HG03097 (cell line): ENCODE results near the gene CABLES1.

ENCODE experiments used
- ATAC-seq: cut with Tn5 transposase; IDR thresholded peaks from one replicate; pipeline ENCODE4 v1.9.1; 2021; ENCODE audit not compliant: unreplicated experiment, low FRiP score

Gene CABLES1

DNA sequence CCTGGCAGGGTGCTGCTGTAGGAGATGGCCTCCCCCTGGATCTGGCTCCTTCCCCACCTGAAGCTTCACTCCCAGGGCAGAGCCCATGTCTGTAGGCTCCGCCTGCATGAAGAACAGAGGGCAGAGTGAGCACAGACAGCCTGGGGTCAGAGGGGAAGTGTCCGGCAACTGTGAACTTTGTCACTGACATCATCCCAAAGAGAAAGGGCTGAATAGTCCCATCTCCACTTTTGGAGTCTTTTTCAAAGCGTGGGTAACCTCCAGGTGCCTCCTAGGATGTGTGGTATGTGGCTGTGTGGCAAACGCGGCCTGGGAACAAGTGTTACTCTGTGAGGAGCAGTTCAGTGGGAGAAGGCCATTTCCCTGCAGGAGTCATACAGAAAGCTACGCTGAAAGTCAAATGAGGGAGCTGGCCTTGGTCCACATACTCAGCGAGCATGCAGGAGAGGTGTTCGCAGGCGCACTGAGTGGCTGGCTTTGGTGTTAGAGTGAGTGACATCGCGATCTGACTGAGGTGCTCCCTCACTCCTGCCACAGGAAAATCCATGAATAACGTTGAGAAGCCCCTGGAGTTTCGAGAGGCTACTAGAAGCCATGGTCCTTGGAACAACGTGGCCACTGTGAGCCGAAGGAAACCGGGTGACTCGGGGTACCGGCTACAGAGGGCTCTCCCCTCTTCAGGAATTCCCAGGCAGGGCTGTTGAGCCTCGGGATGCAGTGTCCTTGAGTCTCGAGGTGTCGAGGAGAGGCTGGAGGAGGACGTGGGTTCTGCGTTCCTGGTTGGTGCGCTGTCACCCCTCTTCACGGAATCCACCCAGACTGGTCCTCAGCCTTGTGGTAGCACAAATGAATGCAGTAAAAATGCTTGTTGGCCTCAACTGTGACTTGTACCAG is 54.7 kb downstream of the CABLES1 start:
- no peak for ATAC-seq

DNA sequence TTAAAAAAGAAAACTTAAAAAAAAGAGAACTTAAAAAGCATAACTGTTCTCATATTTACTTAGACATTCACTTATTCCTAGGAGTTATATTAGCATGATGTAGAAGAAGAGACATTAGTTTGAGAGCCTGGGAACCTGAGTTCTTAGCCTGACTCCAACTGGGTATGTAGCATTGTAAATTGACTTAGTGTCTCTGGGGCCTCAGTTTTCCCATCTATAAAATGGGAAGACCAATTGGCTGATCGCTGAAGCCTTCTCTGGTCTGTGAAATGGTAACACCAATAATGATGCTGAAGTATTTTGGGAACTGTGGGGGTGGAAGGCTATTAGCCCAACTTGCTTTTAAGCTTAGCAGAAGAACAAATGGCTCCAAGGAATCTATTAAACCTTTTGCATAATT is 55.9 kb downstream of the CABLES1 start:
- no peak for ATAC-seq

DNA sequence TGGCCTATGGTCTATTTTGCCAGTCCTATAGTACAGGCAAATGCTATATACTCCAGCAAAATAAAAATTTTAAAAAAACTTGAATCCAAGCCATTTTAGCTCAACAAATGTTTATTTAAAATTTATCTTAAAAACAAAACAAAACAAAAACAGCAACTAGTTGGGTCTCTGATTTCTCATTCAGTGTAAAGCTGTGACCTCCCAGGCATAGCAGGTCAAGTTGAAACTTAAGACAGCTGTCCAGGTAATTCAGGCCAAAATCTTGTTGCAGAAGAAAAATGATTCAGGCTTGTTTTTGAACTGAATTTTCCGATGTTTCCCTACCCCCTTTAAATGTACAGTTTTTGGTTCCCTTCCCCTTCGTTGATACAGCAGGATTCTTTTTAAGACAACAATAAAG is 58.5 kb downstream of the CABLES1 start:
- ATAC-seq, result no peak

DNA sequence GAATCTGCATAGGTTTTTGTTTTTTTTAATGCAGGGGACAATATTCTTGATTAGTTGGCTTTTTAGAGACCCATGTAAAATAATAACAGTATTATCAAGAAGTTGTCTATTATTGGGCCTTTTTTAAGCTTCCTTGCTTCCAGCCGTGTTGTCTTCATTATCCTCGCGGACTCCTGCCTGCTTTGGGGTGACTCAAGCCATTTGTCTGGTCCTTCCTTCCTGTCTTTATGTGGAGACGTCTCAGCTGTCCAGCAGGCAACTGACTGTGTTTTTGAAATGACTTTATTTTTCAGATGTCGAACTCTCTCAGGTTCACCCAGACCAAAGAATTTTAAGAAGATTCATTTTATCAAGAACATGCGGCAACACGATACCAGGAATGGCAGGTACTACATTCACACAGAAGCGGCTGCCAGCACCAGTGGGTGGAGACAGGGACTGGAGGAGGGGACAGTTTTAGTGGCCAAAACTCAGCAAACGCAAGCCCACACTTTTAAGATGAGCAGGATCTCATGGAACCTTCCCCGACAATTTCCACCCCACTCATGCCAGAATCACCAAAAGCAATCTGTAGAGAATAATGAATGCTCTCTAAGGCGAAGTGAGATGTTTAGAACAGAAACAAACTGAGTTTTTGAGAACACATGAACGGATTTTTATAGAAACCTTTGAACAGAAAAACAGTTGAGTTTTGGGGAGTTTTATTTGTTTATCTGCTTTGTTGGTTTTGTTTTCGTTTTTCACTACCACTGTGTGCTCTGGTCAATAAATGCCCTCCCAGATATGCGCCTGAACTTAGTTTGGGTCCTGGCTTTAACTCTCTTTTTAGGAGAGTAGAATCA is 59.1 kb downstream of the CABLES1 start:
- ATAC-seq, result no peak

DNA sequence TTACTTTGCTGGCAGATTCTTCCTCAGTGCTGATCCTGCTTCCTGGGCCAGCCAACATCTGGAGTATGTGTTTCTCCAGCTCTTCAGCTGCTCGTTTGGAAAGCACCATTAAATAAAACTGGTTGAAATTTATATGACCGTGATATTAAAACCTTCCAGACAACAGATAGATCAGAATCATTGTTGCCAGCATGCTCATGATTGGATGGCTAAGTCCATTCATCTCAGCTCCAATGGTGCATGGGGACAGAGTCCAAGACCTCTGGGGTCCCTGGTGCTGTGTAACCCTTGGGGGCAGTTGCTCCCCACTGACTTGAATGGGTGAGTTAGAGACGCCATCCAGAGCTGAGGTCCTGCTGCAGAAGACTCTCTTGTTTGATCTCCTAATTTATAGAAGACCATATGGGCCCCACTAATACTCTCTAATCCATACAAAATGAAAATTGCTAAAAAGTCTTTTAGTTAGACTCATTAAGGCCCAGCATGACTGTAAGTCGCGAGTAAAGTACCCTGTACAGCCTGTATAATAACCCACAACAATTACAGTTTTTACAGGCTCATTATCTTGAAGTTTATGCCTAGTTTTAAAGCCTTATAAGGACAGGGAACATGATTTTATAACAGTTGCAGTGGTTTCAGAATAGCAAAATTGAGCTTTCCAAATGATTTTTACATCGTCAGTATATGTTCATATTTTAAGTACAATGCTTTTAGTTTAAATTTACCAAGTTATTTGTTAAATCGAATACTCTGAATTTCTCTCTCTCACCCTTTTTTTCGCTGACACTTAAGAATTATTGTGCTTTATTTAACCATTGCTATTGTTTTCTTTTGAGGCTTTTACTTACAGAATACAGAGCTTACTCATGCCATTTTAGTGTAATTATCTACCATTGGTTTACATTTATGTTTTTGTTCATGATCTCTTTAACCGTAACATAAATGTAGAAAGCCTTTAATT is 60.0 kb downstream of the CABLES1 start:
- no peak for ATAC-seq

DNA sequence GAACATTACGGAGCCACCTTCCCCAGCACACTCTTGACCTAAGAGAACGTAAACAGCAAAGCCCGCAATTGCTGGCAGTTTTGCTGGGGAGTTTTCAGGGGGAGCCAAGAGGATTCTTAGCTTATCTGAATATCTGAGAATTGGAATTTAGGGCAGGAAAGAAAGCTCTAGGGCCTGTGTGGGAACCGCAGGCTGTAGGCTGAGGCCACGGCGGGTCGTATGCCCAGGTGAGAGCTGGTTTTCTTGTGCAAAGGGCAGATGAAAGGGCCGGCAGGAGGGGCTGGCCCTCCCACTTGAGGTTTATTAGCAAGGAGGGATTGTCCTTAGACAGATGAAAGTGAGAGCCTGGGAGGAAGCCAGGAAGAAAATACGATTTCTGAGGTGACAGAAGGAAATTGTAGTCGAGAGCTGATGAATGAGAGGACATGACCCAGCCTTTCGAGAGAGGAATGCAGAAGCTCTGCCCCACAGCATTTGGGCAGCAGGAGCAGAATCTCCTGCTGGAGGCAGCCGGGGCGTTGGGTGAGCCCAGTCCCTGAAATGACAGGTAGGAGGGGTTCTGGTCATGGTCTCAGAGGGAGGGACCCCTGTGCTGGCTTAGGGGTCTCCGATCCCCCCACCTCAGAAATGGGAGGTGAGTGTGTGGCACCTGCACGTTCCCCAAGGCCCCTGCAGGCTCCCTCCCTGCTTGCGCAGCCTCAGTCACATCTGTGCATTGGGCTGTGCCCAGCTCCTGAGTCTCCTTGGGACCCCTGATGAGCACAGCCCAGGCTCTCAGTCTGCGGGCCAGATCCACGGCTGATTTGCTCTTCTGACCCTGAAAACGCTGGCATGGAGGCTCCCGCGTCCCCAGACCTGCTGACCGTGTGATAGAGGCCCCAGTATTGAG is 61.1 kb downstream of the CABLES1 start:
- ATAC-seq, result no peak

DNA sequence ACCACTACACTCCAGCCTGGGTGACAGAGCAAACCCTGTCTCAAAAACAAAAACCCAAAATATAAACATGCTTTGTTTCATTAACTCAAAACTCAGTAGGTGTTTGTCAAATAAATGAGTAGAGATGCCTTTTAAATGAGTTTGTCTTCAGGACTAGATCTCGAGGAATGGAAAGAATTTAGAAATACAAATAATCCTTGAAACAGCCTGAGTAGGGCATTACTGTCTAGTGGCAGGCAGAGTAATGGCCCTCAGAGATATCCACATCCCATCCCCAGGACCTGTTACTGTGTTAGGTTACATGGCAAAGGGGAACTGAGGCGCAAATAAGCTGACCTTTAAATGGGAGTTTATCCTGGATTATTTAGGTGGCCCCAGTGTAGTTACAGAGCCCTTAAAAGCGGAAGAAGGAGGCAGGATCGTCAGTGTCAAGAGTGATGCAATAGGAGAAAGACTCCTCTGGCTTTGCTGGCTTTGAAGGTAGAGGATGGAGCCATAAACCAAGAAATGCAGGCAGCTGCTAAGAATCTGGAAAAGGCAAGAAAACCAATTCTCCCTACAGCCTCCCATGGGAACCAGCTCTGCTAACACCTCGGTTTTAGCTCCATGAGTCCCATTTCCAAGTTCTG is 63.0 kb downstream of the CABLES1 start:
- ATAC-seq, result no peak

DNA sequence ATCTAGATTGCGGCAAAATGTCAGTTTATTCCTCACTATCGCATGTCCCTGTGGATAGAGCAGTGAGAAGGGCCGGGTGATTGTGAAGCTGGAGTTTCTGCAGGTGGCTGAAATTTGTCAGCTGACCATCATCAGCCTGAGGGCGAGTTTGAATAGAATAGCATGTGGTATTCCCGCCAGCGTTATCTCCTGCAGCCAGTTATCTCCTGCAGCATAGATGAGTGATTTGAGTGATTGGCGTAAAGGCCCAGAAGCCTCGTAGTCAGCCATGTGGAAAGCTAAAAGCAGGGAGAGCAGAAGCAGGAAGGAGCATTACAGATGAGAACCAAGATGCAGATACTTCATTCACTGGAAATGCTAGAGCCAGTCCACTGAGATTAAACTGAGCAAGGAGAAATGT is 65.5 kb downstream of the CABLES1 start:
- no peak for ATAC-seq

DNA sequence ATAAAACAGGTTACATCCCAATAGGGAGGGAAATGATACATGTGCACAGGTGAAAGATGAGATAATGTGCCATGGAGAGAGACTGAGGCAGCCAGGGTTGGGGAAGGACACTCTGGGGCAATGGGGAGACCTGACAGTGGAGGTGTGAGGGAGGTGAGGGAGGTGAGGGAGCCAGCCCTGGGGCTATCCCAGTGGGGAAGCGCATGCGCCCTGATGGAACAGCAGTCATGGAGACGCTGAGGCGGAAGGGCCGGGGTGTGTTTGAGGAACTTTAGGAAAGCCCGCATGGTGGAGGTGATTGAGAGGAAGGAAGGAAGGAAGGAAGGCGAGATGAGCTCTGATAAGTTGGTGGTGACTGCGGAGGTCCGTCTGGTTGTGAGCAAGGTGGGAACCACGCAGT is 66.5 kb downstream of the CABLES1 start:
- ATAC-seq, result no peak

DNA sequence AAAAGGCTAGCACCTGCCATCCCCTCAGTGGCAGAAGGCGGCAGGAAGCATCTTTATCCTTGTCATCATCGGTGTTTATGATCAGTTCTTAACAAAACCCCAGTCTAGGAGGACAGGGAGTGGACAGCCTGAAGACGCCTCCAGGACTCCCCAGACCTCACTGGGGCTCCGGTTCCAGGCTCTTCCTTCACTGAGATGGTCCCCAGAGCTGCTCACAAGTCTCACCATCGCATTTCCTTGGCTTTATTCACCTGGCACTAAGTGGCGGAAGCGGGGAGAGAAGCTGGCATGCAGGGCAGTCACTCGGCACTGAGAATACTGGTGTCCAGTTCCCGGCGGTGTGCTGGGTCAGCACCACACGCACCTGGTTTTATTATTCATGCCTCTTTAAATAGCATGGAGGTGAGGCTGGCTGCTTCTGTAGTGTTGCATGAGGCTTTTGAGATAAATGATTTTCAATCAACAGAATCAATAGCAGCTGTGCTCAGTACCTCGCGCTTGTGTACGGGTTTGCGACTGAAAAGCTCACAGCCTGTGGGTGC is 68.7 kb downstream of the CABLES1 start:
- ATAC-seq, result no peak

DNA sequence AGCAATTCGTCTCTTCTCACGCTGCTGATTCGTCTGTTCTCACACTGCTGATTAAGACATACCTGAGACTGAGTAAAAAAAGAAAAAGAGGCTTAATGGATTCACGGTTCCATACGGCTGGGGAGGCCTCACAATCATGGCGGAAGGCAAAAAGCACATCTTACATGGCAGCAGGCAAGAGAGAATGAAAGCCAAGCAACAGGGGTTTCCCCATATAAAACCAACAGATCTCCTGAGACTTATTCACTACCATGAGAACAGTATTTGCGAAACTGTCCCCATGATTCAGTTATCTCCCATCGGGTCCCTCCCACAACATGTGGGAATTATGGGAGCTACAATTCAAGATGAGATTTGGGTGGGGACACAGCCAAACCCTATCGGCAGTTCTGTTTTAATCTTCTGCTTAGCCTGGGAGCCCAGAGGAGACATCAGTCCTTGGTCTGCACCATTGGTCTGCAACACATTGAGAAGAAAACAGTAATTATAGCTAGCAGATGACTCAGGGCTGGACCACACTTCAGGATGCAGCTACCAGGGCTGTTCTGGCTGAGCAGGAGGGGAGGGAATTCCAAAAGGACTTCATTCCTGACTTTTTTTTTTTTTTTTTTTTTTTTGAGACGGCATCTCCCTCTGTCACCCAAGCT is 69.4 kb downstream of the CABLES1 start:
- ATAC-seq, result no peak

DNA sequence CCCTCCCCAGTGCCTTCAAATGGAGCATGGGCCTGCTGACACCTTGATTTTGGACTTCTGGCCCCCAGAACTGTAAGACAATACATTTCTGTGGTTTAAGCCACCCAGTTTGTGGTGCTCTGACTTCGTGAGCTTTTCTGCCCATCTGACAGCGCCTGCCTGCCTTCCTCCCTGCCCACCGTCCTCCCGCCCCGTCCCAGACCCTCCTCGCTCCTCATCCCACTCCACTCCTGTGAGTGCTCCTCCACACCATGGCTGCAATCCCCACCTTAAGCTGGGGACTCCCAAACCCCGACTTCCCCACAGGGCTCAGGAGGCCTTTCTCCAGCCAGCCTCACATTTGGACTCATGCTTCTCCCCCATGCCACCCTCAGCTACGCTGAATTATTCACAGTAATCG is 70.7 kb downstream of the CABLES1 start:
- no peak for ATAC-seq

DNA sequence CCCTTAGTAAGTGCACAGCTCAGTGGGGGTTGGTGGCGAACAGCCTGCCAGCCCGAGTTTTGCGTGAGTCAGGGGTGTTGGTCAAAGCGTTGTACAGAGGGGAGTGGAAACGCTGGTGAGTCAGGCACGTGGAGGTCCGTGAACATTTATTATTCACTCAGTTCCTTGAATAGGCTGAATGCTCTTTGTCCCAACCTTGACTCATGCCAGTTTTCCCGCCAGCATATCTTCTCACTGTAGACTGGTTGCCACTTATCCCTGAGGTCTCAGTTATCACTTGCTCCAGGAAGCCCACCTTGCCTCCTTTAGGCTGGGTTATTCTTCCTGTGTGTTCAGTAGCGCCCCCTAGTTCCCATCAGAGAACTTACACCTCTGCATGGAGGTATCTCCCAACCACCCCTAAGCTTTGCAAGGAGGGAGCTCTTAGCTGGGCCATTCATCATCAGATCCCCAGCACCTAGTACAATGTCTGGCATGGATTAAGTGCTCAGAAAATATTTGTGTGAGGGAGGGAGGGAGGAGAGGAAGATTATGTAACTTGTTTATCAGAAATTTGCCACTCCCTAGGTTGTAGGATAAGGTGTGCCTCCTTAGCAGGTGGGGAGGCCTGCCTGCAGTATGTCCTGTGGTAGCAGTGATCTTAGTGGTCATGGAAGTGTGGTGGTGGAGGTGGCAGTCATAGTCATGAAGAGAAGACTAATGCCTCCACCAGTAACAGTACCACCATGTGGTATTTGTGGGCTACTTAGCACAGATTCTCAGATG is 72.1 kb downstream of the CABLES1 start:
- no peak for ATAC-seq

DNA sequence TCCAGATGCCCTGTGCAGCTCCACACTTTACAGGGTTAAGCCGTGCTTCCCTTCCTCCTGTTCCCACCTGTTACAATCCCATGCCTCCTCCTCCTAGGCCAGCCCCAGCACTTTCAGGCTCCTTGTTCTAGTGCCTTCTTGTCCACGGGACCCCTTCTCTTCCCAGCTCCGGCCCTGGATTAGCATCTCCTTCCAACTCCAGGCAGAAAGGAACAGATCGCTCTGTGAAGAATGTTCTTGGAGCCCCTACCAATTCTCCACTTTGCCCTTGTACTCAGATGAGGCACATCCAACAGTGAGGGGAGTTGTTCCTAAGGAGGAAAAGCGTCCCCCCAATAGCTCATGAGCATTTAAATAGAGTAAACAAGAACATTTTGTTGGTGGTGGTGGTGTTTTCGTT is 72.7 kb downstream of the CABLES1 start:
- no peak for ATAC-seq

DNA sequence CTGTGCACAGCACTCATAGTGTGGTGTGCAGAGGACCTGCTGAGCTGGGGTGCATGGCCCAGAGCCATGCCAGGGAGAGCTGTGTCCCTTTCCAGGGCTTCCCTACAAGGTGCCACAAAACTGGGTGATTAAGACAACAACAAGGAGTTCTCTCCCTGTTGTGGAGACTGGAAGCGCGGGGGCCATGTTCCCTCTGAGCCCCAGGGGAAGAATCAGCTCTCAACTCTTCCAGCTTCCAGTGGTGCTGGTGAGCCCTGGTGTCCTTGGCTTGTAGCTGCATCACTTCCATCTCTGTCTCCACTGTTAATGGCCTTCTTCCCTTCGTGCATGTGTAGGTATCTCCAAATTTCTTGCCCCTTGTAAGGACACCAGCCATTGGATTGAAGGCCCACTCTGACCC is 73.3 kb downstream of the CABLES1 start:
- no peak for ATAC-seq

DNA sequence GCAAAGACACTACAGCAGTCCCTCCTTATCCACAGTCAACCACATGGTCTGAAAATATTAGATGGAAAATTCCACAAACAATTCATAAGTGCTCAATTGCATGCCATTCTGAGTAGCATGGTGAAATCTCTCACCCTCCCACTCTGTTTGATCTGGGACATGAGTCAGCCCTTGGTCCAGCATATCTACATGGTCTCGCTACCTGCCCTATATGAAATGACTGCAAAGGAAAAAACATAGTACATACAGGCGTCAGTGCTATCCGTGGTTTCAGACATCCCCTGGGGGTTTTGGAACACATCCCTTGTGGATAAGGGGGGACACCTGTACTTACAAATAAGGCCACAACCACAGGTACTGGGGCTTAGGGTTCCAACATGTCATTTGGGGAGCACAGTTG is 73.7 kb downstream of the CABLES1 start:
- ATAC-seq, result no peak

DNA sequence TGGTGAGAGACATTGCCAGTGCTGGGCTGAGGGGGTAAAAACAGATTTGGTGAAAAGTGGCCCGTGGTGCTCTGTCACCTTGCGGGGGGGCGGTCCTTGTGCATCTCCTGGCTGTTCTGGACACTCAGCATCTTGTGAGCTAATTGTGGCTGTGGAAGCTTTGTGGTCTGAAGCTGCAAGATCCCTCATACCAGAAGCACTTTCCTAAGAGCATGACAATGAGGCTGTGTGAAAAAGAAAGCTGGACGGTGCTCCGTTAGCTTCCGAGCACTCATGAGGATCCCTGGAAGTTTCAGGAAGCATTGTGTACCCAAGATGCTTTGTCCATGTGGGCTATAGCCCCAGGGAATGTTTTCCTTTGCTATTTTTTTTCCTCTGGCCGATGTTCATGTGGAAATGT is 74.5 kb downstream of the CABLES1 start:
- ATAC-seq, result no peak

DNA sequence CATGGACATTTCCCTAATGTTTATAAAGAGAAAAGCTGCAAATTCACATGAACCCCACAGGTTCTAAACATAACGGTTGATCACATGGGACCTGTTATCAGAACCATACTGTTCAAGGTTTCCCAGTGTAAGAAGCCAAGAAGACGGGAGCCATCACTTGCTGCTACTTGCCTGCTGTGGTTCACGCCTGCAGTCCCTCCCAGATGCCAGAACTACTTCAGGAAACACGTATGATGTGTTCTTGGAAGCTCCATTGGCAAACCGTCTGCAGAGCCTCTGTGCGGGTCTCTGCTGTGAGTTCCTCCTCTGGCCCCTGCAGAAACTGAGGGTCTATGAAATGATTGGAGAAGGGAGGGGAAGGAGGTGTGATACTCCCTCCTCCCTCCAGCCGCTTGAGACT is 75.2 kb downstream of the CABLES1 start:
- no peak for ATAC-seq
